Osteoblast (primary cell): ENCODE data around the gene ACTR3C. TPM values are rescaled to one million over a fixed set of nuclear protein-coding genes. Genes with fewer than 3 reads are reported as not detected.

Experiments
- DNase-seq: peaks from one replicate; pipeline ENCODE4 v3.0.0; 2011; ENCODE audit warnings: low spot score, mixed read lengths; ENCODE audit not compliant: insufficient read length; ENCODE audit errors: missing footprints
- H2AFZ ChIP-seq: 2 replicates; pipeline ENCODE4 v1.6.0; 2011; ENCODE audit warnings: mild to moderate bottlenecking, low read length
- H3K27ac ChIP-seq: 2 replicates; pipeline ENCODE4 v1.5.1; 2011; ENCODE audit warnings: mild to moderate bottlenecking, low read depth, low read length, moderate library complexity
- H3K27me3 ChIP-seq: 2 replicates; pipeline ENCODE4 v1.6.0; 2012; ENCODE audit warnings: mild to moderate bottlenecking, control low read depth, inconsistent platforms, low read length, moderate library complexity; ENCODE audit not compliant: insufficient read depth
- H3K36me3 ChIP-seq: 2 replicates; pipeline ENCODE4 v1.5.1; 2011; ENCODE audit warnings: mild to moderate bottlenecking, low read length, control low read depth, moderate library complexity; ENCODE audit not compliant: insufficient read depth
- H3K4me1 ChIP-seq: 2 replicates; pipeline ENCODE4 v1.5.1; 2011; ENCODE audit warnings: mild to moderate bottlenecking, low read length, control low read depth, moderate library complexity; ENCODE audit not compliant: insufficient read depth
- H3K4me2 ChIP-seq: 2 replicates; pipeline ENCODE4 v1.6.0; 2011; ENCODE audit warnings: mild to moderate bottlenecking, low read length; ENCODE audit not compliant: insufficient read depth
- H3K4me3 ChIP-seq: fragments of 200-600 bp; sonication (generic); 3 replicates; pipeline ENCODE4 v1.5.1; 2012; ENCODE audit warnings: mild to moderate bottlenecking, low read length, inconsistent platforms; ENCODE audit not compliant: insufficient read depth
- H3K79me2 ChIP-seq: 2 replicates; pipeline ENCODE4 v1.6.0; 2012; ENCODE audit warnings: mild to moderate bottlenecking, low read length, control low read depth, inconsistent platforms; ENCODE audit not compliant: insufficient read depth
- H3K9me3 ChIP-seq: 2 replicates; pipeline ENCODE4 v1.5.1; 2011; ENCODE audit warnings: low read depth, low read length, control low read depth
- H4K20me1 ChIP-seq: 2 replicates; pipeline ENCODE4 v1.6.0; 2012; ENCODE audit warnings: mild to moderate bottlenecking, low read length, control low read depth; ENCODE audit not compliant: insufficient read depth
- total RNA-seq: library from RNA; depleted of rRNA; stranded (reverse); fragments of >200 nt; gene quantifications from 2 replicates; pipeline ENCODE4 v1.2.3, GENCODE V29; 2012
- TF ChIP-seq, protein P1 (sequence below): IDR thresholded peaks from 2 replicates; pipeline ENCODE4 v1.5.1; 2011; ENCODE audit warnings: mild to moderate bottlenecking, low read depth, low read length, moderate library complexity; ENCODE audit errors: extremely low read depth

The ACTR3C gene
- total RNA-seq, 1 donor = 1.8 TPM

DNA sequence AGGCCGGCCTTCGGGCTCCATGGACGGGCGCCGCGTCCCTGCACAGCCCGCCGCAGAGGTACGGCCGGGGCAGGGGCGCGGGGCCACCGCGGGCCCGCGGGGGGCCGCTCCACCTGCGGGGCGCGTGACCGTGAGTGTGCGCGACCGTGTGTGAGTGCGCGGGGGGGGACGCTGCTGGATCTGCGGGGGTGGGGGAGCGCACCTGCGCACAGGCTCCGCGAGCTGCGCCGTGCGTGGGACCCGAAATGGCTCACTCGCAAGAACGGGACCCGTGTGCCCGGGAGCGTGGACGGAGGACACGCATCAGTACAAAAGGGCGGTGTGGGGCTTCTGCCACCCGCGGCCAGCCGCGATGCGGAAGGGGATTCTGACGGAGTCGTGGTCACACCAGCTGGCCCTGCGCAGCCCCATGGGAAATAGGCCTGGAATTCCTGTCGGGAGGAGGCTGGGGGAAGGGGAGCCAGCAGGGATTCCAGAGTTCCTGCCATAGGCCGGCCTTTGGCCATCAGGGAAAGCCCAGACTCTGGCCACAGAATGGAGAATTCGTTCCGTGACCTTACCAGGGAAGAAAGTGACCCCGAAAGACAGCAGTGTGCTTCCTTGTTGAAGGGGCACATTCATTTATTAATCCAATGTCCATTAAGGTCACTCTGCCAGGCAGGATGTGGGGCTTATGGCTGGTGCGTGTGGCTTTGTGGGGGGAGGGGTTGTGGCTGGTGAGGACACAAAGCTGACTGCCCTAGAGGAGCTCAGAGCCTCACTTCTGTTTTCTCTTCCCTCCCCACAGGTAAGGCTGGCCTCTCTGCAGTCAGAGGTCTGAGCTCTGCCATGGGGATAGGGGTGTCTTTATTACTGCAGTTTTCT lies 45.8 kb upstream of the ACTR3C start:
- H2AFZ ChIP-seq = peak overlapping the region; percentile 92
- H3K4me2 ChIP-seq = peak overlapping the region; percentile 100
- H3K27me3 ChIP-seq = no peaks in the 10 kb centered on the region
- H3K36me3 ChIP-seq = peaks cover 23% of the 10 kb centered on the region
- H3K4me3 ChIP-seq = peak overlapping the region; percentile 93
- TF ChIP-seq, protein P1, sequence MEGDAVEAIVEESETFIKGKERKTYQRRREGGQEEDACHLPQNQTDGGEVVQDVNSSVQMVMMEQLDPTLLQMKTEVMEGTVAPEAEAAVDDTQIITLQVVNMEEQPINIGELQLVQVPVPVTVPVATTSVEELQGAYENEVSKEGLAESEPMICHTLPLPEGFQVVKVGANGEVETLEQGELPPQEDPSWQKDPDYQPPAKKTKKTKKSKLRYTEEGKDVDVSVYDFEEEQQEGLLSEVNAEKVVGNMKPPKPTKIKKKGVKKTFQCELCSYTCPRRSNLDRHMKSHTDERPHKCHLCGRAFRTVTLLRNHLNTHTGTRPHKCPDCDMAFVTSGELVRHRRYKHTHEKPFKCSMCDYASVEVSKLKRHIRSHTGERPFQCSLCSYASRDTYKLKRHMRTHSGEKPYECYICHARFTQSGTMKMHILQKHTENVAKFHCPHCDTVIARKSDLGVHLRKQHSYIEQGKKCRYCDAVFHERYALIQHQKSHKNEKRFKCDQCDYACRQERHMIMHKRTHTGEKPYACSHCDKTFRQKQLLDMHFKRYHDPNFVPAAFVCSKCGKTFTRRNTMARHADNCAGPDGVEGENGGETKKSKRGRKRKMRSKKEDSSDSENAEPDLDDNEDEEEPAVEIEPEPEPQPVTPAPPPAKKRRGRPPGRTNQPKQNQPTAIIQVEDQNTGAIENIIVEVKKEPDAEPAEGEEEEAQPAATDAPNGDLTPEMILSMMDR = no peak
- H3K27ac ChIP-seq = peak overlapping the region; percentile 86
- H3K9me3 ChIP-seq = no peaks in the 10 kb centered on the region
- peaks cover 27% of the 10 kb centered on the region for H4K20me1 ChIP-seq
- H3K4me1 ChIP-seq = peaks cover 24% of the 10 kb centered on the region
- H3K79me2 ChIP-seq = peaks cover 46% of the 10 kb centered on the region
- peak; percentile 98 for DNase-seq

DNA sequence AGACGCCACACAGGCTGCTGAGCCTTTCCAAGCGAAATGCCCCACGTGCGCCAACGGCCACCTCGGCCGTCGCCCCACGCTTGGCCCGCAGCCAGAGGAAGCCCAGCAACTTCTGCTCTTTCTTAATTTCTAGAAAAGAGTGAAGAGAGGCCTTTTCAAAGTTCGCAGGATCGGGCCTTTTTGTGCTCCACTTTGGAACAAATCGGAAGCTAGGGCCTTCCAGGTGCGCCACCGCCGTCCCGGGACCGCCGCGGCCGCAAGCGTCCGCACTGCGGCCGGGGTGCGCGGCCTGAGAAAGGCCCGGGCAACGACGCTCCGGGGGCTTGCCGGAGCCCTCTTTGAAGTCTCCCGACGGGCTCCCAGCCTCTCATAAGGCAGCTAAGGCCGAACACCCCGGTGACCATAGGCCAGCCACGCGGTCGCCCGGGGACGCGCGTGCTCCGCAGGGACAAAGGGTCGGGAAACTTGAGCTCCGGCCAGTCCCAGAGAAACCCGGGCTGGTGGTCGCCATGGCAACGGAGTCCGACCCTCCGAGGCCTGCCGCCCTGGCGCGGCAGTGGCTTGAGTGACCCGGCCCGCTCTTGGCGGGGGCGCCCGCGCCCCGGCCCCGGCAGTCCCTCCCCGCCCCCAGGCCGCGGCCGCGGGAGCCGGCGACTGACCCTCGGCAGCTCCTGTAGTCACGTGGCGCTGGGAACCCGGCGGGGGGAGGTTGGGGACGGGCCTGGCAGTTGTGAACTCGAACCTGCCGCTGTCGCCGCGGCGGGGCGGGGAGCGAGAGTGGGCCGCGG lies 44.9 kb upstream of the ACTR3C start, which contains the start of gene REPIN1:
Gene REPIN1, plus strand, starts transcription at position 727 of the 788 bp plus-strand sequence. CDS start 890 bp downstream, outside the sequence.
- no peaks in the 10 kb centered on the region for H3K27me3 ChIP-seq
- peaks cover 17% of the 10 kb centered on the region for H3K36me3 ChIP-seq
- peak; percentile 98 for DNase-seq
- H3K4me1 ChIP-seq = peaks cover 24% of the 10 kb centered on the region
- H3K79me2 ChIP-seq = peaks cover 37% of the 10 kb centered on the region
- peak within 1 kb of the TSS; percentile 86 for H3K27ac ChIP-seq
- peak within 1 kb of the TSS; percentile 92 for H2AFZ ChIP-seq
- H3K4me3 ChIP-seq = peak within 1 kb of the TSS; percentile 93
- peak within 1 kb of the TSS; percentile 100 for H3K4me2 ChIP-seq
- H3K9me3 ChIP-seq = no peaks in the 10 kb centered on the region
- TF ChIP-seq, protein P1 = no peak
- H4K20me1 ChIP-seq = peaks cover 24% of the 10 kb centered on the region

DNA sequence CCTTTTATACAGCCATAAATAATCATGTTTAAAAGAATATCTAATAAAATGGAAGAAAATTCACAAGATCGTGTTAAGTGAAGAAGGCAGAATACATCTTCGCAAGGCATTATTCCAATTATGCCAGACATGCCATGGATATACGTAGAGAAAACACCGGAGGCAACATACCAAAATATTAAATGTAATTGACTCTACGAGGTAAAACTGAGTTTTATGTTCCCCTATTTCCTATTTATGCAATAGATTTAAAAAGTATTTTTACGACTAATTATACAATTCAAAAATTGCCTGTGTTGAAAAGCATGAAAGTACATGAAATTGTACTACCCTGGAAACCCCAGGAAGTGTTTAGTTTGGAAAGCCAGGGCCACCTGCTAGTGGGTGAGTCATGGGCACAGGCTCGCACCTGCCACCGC lies 44.3 kb upstream of the ACTR3C start:
- peak overlapping the region; percentile 93 for H3K4me3 ChIP-seq
- peak overlapping the region; percentile 65 for H3K27ac ChIP-seq
- peak overlapping the region; percentile 100 for H3K4me2 ChIP-seq
- H3K36me3 ChIP-seq = peaks cover 11% of the 10 kb centered on the region
- peaks cover 24% of the 10 kb centered on the region for H3K4me1 ChIP-seq
- peaks cover 31% of the 10 kb centered on the region for H3K79me2 ChIP-seq
- peak; percentile 95 for DNase-seq
- H2AFZ ChIP-seq = peak overlapping the region; percentile 92
- no peaks in the 10 kb centered on the region for H3K27me3 ChIP-seq
- TF ChIP-seq, protein P1 = no peak
- no peaks in the 10 kb centered on the region for H3K9me3 ChIP-seq
- H4K20me1 ChIP-seq = peaks cover 18% of the 10 kb centered on the region
